Esophagus muscularis mucosa (tissue), 4 donors: ENCODE data around the gene TAF11. TPM values are rescaled to one million over a fixed set of nuclear protein-coding genes. Genes with fewer than 3 reads are reported as not detected.

Source experiments
- DNase-seq: peaks from one replicate; pipeline ENCODE4 v3.0.0-alpha.2; 2017; ENCODE audit errors: extremely low spot score
- H3K27ac ChIP-seq, 4 donors: fragments of 200-600 bp; sonication (generic); replicated peaks in 1 of 4; 1 replicate in 3 of 4; 2 replicates in 1 of 4; pipeline ENCODE4 v1.5.1; 2016 to 2019; ENCODE audit warnings: mild to moderate bottlenecking in 1 of 4
- H3K27me3 ChIP-seq, 4 donors: fragments of 200-600 bp; sonication (generic); one replicate each; pipeline versions ENCODE4 v1.5.1 to v1.6.0; 2016 to 2019
- H3K36me3 ChIP-seq, 4 donors: fragments of 200-600 bp; sonication (generic); one replicate each; pipeline ENCODE4 v1.5.1; 2016 to 2019
- H3K4me1 ChIP-seq, 4 donors: fragments of 200-600 bp; sonication (generic); one replicate each; pipeline ENCODE4 v1.5.1; 2016 to 2019
- H3K4me3 ChIP-seq, 4 donors: fragments of 200-600 bp; sonication (generic); 1 replicate in 2 of 4; 2 replicates in 2 of 4; pipeline ENCODE4 v1.5.1; 2016 to 2019; ENCODE audit warnings: mild to moderate bottlenecking in 4 of 4, moderate library complexity in 1 of 4
- H3K9me3 ChIP-seq, 4 donors: fragments of 200-600 bp; sonication (generic); 1 replicate in 3 of 4; 2 replicates in 1 of 4; pipeline ENCODE4 v1.5.1; 2016 to 2019
- CTCF ChIP-seq, 3 experiments: fragments of 200-600 bp in 2 of 3; fragments of 450-650 bp in 1 of 3; sonication (generic) in 2 of 3; IDR thresholded peaks; one replicate each; pipeline ENCODE4 v1.5.1; 2017 to 2019; ENCODE audit warnings: antibody characterized with exemption in 3 of 3, mild to moderate bottlenecking in 2 of 3, moderate library complexity in 1 of 3
- EP300 ChIP-seq: sonication (generic); formaldehyde crosslinking; IDR thresholded peaks from one replicate; pipeline ENCODE4 v1.6.1; 2017; ENCODE audit warnings: antibody characterized with exemption
- POLR2A ChIP-seq: fragments of 450-650 bp; IDR thresholded peaks from one replicate; pipeline ENCODE4 v1.6.1; 2017; ENCODE audit warnings: antibody characterized with exemption, moderate library complexity, mild to moderate bottlenecking, low read depth
- POLR2AphosphoS5 ChIP-seq, 2 donors: sonication (generic); formaldehyde crosslinking; IDR thresholded peaks; one replicate each; pipeline ENCODE4 v1.6.1; 2017; ENCODE audit warnings: antibody characterized with exemption in 2 of 2
- WGBS: methylation state at CpG from one replicate; pipeline ENCODE4 v1.1.5; 2018; 5-methylcytosine and 5-hydroxymethylcytosine counted together
- intact Hi-C: fragments of 100-400 bp; cut with DNase I; formaldehyde crosslinking; loops from one replicate; pipeline ENCODE4 v1.15.1; 2023
- total RNA-seq, 4 donors: library from RNA; depleted of rRNA; stranded (reverse); fragments of >200 nt; gene quantifications; one replicate each; pipeline versions ENCODE4 v1.1.0 to v1.2.1, GENCODE V29; 2016

TAF11 gene
- total RNA-seq, 4 donors from 2014 or later = 18.2 to 26.2 (median 25.4) TPM

GRCh38 chr6:34837528-34837927 lies 50.3 kb downstream of the TAF11 start:
- Histone ChIP-seq H3K4me3 (no peak overlapping the region), H3K36me3 (peaks cover 6 to 61% (median 51%) of the 10 kb centered on the region in 4 donors), H3K9me3 (no peaks in the 10 kb centered on the region), H3K27ac (no peak overlapping the region), H3K27me3 (no peaks in the 10 kb centered on the region), H3K4me1 (peaks cover 0 to 4% (median 0%) of the 10 kb centered on the region in 4 donors)
- DNase-seq = no peak
- intact Hi-C loops = no loop called here
- TF ChIP-seq CTCF (IDR thresholded peaks at IDR 0.05) = no peak
- no peak for TF ChIP-seq EP300
- no peak for TF ChIP-seq POLR2AphosphoS5 (IDR thresholded peaks at IDR 0.05)
- no peak for TF ChIP-seq POLR2A

DNA sequence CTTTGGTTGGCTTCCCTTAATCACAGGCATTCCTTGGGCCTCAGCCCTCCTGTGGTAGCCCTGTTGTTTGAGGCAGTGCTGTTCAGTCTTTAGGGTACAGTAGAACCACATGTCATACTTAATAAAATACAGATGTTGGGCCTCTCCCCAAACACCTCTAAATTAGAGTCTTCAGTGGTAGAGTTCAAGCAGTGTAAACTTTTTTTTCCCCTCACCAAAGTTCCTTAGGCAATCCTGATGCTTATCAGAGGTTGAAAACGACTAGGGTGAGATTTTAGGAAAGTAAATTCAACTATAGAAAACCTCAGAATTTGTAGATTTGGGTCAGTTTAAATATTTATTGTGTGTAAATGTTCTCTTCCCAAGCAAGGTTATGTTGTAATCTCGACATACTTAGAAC lies 51.4 kb downstream of the TAF11 start:
- no peak for DNase-seq
- H3K27me3 ChIP-seq = no peaks in the 10 kb centered on the region
- 85% methylated on average over 2 of the region's 2 CpGs for WGBS
- H3K36me3 ChIP-seq = peaks cover 6 to 64% (median 54%) of the 10 kb centered on the region in 4 donors
- H3K27ac ChIP-seq = no peak overlapping the region
- TF ChIP-seq CTCF (IDR thresholded peaks at IDR 0.05) = no peak
- no peak for TF ChIP-seq POLR2A
- no peak for TF ChIP-seq POLR2AphosphoS5 (IDR thresholded peaks at IDR 0.05)
- TF ChIP-seq EP300 = no peak
- intact Hi-C loops = no loop called here
- no peak overlapping the region for H3K4me3 ChIP-seq
- peaks cover 0 to 4% (median 0%) of the 10 kb centered on the region in 4 donors for H3K4me1 ChIP-seq
- H3K9me3 ChIP-seq = no peaks in the 10 kb centered on the region

- Histone ChIP-seq H3K27me3 (no peaks in the 10 kb centered on the region), H3K4me3 (no peak overlapping the region), H3K36me3 (peaks cover 6 to 68% (median 55%) of the 10 kb centered on the region in 4 donors), H3K27ac (peak overlapping the region in 1 of 4 donors; percentile 26), H3K4me1 (peaks cover 0 to 4% (median 0%) of the 10 kb centered on the region in 4 donors), H3K9me3 (no peaks in the 10 kb centered on the region)
- WGBS = 83% methylated on average over 3 of the region's 4 CpGs
- peak; percentile 55 for DNase-seq
- TF ChIP-seq CTCF (IDR thresholded peaks at IDR 0.05) = no peak
- no peak for TF ChIP-seq POLR2AphosphoS5 (IDR thresholded peaks at IDR 0.05)
- no peak for TF ChIP-seq POLR2A
- no peak for TF ChIP-seq EP300
- intact Hi-C loops = no loop called here
These were observed 51.8 kb downstream of the TAF11 start for GRCh38 chr6:34836008-34836407.

- DNase-seq = peak; percentile 34
- Histone ChIP-seq H3K27me3 (no peaks in the 10 kb centered on the region), H3K4me1 (peaks cover 0 to 4% (median 0%) of the 10 kb centered on the region in 4 donors), H3K36me3 (peaks cover 6 to 76% (median 58%) of the 10 kb centered on the region in 4 donors), H3K4me3 (no peak overlapping the region), H3K9me3 (no peaks in the 10 kb centered on the region), H3K27ac (peak overlapping the region in 1 of 4 donors; percentile 26)
- intact Hi-C loops = no loop called here
- WGBS = 91% methylated on average over 4 of the region's 4 CpGs
- TF ChIP-seq CTCF (IDR thresholded peaks at IDR 0.05) = no peak
- no peak for TF ChIP-seq POLR2AphosphoS5 (IDR thresholded peaks at IDR 0.05)
- TF ChIP-seq EP300 = no peak
- TF ChIP-seq POLR2A = no peak
These were observed 52.9 kb downstream of the TAF11 start for GRCh38 chr6:34834789-34835518.
